ENCODE measurements around the gene EYS. TPM values are rescaled to one million over a fixed set of nuclear protein-coding genes. Genes with fewer than 3 reads are reported as not detected.
"Not testable (repeated sequence)": the region's sequence is repeated elsewhere in the genome, so short reads cannot be mapped to it uniquely, and the experiment has no call there.

EYS gene
- total RNA-seq, 4 donors from 2014 or later, result under 0.01 TPM; not detected in 3

- DNase-seq (ENCODE audit: extremely low spot score), result no peak
- TF ChIP-seq EP300 (IDR thresholded peaks at IDR 0.05) (no peak), POLR2AphosphoS5 (IDR thresholded peaks at IDR 0.05) (no peak), POLR2A (IDR thresholded peaks at IDR 0.05; ENCODE audit: low read depth) (no peak)
- TF ChIP-seq, protein P1, sequence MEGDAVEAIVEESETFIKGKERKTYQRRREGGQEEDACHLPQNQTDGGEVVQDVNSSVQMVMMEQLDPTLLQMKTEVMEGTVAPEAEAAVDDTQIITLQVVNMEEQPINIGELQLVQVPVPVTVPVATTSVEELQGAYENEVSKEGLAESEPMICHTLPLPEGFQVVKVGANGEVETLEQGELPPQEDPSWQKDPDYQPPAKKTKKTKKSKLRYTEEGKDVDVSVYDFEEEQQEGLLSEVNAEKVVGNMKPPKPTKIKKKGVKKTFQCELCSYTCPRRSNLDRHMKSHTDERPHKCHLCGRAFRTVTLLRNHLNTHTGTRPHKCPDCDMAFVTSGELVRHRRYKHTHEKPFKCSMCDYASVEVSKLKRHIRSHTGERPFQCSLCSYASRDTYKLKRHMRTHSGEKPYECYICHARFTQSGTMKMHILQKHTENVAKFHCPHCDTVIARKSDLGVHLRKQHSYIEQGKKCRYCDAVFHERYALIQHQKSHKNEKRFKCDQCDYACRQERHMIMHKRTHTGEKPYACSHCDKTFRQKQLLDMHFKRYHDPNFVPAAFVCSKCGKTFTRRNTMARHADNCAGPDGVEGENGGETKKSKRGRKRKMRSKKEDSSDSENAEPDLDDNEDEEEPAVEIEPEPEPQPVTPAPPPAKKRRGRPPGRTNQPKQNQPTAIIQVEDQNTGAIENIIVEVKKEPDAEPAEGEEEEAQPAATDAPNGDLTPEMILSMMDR (IDR thresholded peaks at IDR 0.05), result no peak
- Histone ChIP-seq H3K27me3 (no peaks in the 10 kb centered on the region), H3K4me1 (no peaks in the 10 kb centered on the region), H3K36me3 (no peaks in the 10 kb centered on the region), H3K27ac (replicated peaks in 1 of 4) (no peak overlapping the region), H3K4me3 (no peak overlapping the region), H3K9me3 (no peaks in the 10 kb centered on the region)
- WGBS, result 89% methylated on average over 2 of the region's 2 CpGs
- intact Hi-C loops (cut with DNase I), result no loop called here
These were observed 1454.8 kb downstream of the EYS start for GRCh38 chr6:64252256-64252655.

DNA sequence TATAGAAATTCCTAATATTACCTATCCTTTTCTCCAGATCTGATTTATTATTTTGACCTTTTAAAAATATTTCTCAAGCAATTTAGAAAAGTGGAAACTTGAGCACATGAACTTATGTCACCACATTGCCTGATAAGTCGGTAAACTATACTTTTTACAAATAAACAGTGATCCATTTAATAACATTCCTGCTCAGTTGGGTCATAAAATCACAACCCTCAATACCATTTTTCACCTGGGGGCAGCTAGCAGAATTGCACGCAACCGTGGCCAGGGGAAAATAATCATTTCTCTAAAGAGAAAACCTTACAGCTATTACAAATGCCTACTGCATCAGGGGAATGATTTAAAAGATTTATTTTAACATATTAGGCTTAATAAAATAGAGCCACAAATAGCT is 1456.9 kb downstream of the EYS start:
- Histone ChIP-seq H3K4me1 (no peaks in the 10 kb centered on the region), H3K27ac (replicated peaks in 1 of 4) (no peak overlapping the region), H3K27me3 (no peaks in the 10 kb centered on the region), H3K36me3 (no peaks in the 10 kb centered on the region), H3K4me3 (no peak overlapping the region), H3K9me3 (no peaks in the 10 kb centered on the region)
- no peak for DNase-seq (ENCODE audit: extremely low spot score)
- 53% methylated on average over 3 of the region's 3 CpGs for WGBS
- TF ChIP-seq POLR2A (IDR thresholded peaks at IDR 0.05; ENCODE audit: low read depth) (no peak), EP300 (IDR thresholded peaks at IDR 0.05) (no peak), POLR2AphosphoS5 (IDR thresholded peaks at IDR 0.05) (no peak)
- TF ChIP-seq, protein P1 (IDR thresholded peaks at IDR 0.05), result no peak
- intact Hi-C loops (cut with DNase I), result no loop called here

- no peak for DNase-seq (ENCODE audit: extremely low spot score)
- no peaks in the 10 kb centered on the region for H3K4me1 ChIP-seq
- no peak overlapping the region for H3K27ac ChIP-seq (replicated peaks in 1 of 4)
- no peaks in the 10 kb centered on the region for H3K36me3 ChIP-seq
- no peaks in the 10 kb centered on the region for H3K27me3 ChIP-seq
- H3K4me3 ChIP-seq, result no peak overlapping the region
- intact Hi-C loops (cut with DNase I), result no loop called here
- TF ChIP-seq, protein P1 (IDR thresholded peaks at IDR 0.05), result no peak
- TF ChIP-seq EP300 (IDR thresholded peaks at IDR 0.05), result no peak
- 48% methylated on average over 1 of the region's 1 CpG for WGBS
- no peaks in the 10 kb centered on the region for H3K9me3 ChIP-seq
These were observed 1457.9 kb downstream of the EYS start for GRCh38 chr6:64249115-64249514.

DNA sequence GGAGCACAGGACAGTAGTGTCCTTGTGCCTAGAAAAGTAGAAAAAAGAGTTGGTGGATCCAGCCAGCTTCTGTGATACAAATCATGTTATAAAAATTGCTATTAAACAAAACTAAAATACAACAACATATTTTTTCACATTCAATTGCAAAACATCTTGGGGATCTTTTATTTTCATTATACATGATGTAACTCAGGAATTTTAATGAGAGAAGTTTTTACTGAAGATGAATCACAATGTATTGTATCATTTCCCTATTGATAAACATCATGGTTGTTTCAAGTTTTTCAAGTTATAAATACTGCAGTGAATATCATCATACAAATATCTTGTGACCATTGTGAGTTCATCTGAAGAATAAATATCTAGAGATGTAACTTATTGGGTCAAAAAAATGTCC is 1463.4 kb downstream of the EYS start:
- Histone ChIP-seq H3K36me3 (no peaks in the 10 kb centered on the region), H3K27me3 (no peaks in the 10 kb centered on the region), H3K4me1 (no peaks in the 10 kb centered on the region), H3K9me3 (peaks cover 0 to 6% (median 0%) of the 10 kb centered on the region in 4 donors), H3K4me3 (no peak overlapping the region), H3K27ac (replicated peaks in 1 of 4) (no peak overlapping the region)
- intact Hi-C loops (cut with DNase I), result no loop called here
- TF ChIP-seq POLR2AphosphoS5 (IDR thresholded peaks at IDR 0.05) (no peak), EP300 (IDR thresholded peaks at IDR 0.05) (no peak), POLR2A (IDR thresholded peaks at IDR 0.05; ENCODE audit: low read depth) (no peak)
- TF ChIP-seq, protein P1 (IDR thresholded peaks at IDR 0.05), result no peak
- no peak for DNase-seq (ENCODE audit: extremely low spot score)

DNA sequence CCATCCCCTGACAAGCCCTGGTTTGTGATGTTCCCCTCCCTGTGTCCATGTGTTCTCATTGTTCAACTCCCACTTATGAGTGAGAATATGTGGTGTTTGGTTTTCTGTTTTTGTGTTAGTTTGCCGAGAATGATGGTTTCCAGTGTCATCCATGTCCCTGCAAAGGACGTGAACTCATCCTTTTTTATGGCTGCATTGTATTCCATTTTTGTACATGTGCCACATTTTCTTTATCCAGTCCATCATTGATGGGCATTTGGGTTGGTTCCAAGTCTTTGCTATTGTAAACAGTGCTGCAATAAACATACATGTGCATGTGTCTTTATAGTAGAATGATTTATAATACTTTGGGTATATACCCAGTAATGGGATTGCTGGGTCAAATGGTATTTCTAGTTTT is 1468.1 kb downstream of the EYS start:
- H3K4me3 ChIP-seq; intact Hi-C loops (cut with DNase I): not testable (repeated sequence)

More for the DNA sequence above, 1468.1 kb downstream of the EYS start:
- DNase-seq (ENCODE audit: extremely low spot score); H3K27ac ChIP-seq (replicated peaks in 1 of 4); H3K27me3 ChIP-seq; H3K4me1 ChIP-seq; H3K36me3 ChIP-seq: not testable (repeated sequence)
- H3K9me3 ChIP-seq, result peaks cover 0 to 11% (median 0%) of the 10 kb centered on the region in 4 donors
- 93% methylated on average over 2 of the region's 2 CpGs for WGBS
